ENCODE data around the gene SH3TC1. TPM values are rescaled to one million over a fixed set of nuclear protein-coding genes. Genes with fewer than 3 reads are reported as not detected.

SH3TC1 gene
- total and polyA plus RNA-seq, 4 donors = 6.5 to 34.6 (median 25.8) TPM

GRCh38 chr4:8212622-8213021 is 13.5 kb downstream of the SH3TC1 start:
- peaks cover 8 to 31% (median 14%) of the 10 kb centered on the region in 4 donors for H3K36me3 ChIP-seq (ENCODE audit: control insufficient read depth in 4 of 4, insufficient read depth in 3 of 4, low read depth in 1 of 4, low read length in 3 of 4)
- no peaks in the 10 kb centered on the region for H3K9me3 ChIP-seq (ENCODE audit: control insufficient read depth in 4 of 4, low read length in 3 of 4)
- no peak overlapping the region for H3K27ac ChIP-seq (ENCODE audit: low read depth in 1 of 2, low read length in 2 of 2)
- 97% methylated on average over 12 of the region's 12 CpGs for WGBS
- H3K4me1 ChIP-seq (ENCODE audit: control insufficient read depth in 4 of 4, insufficient read depth in 4 of 4, low read length in 3 of 4) = peaks cover 12 to 20% (median 16%) of the 10 kb centered on the region in 4 donors
- no peak overlapping the region for H3K4me3 ChIP-seq (ENCODE audit: low read depth in 1 of 3, low read length in 3 of 3)
- no peak overlapping the region for H3K9ac ChIP-seq (ENCODE audit: low read depth in 1 of 2, low read length in 2 of 2)
- no peaks in the 10 kb centered on the region for H3K27me3 ChIP-seq (ENCODE audit: control insufficient read depth in 4 of 4, insufficient read depth in 4 of 4, low read length in 3 of 4)
- DNase-seq (ENCODE audit: low spot score) = no peak
- TF ChIP-seq HNF4G (IDR thresholded peaks at IDR 0.05) (no peak), YY1 (IDR thresholded peaks at IDR 0.05) (no peak), SP1 (IDR thresholded peaks at IDR 0.05) (no peak), FOXA2 (IDR thresholded peaks at IDR 0.05) (no peak), RAD21 (IDR thresholded peaks at IDR 0.05) (no peak), NR2F2 (IDR thresholded peaks at IDR 0.05) (no peak), EGR1 (IDR thresholded peaks at IDR 0.05; ENCODE audit: low read depth in 2 of 2) (no peak), FOXA1 (IDR thresholded peaks at IDR 0.05) (no peak), JUND (IDR thresholded peaks at IDR 0.05) (no peak)
- TF ChIP-seq, protein P1, sequence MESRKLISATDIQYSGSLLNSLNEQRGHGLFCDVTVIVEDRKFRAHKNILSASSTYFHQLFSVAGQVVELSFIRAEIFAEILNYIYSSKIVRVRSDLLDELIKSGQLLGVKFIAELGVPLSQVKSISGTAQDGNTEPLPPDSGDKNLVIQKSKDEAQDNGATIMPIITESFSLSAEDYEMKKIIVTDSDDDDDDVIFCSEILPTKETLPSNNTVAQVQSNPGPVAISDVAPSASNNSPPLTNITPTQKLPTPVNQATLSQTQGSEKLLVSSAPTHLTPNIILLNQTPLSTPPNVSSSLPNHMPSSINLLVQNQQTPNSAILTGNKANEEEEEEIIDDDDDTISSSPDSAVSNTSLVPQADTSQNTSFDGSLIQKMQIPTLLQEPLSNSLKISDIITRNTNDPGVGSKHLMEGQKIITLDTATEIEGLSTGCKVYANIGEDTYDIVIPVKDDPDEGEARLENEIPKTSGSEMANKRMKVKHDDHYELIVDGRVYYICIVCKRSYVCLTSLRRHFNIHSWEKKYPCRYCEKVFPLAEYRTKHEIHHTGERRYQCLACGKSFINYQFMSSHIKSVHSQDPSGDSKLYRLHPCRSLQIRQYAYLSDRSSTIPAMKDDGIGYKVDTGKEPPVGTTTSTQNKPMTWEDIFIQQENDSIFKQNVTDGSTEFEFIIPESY (IDR thresholded peaks at IDR 0.05) = no peak
- TF ChIP-seq, protein P2, sequence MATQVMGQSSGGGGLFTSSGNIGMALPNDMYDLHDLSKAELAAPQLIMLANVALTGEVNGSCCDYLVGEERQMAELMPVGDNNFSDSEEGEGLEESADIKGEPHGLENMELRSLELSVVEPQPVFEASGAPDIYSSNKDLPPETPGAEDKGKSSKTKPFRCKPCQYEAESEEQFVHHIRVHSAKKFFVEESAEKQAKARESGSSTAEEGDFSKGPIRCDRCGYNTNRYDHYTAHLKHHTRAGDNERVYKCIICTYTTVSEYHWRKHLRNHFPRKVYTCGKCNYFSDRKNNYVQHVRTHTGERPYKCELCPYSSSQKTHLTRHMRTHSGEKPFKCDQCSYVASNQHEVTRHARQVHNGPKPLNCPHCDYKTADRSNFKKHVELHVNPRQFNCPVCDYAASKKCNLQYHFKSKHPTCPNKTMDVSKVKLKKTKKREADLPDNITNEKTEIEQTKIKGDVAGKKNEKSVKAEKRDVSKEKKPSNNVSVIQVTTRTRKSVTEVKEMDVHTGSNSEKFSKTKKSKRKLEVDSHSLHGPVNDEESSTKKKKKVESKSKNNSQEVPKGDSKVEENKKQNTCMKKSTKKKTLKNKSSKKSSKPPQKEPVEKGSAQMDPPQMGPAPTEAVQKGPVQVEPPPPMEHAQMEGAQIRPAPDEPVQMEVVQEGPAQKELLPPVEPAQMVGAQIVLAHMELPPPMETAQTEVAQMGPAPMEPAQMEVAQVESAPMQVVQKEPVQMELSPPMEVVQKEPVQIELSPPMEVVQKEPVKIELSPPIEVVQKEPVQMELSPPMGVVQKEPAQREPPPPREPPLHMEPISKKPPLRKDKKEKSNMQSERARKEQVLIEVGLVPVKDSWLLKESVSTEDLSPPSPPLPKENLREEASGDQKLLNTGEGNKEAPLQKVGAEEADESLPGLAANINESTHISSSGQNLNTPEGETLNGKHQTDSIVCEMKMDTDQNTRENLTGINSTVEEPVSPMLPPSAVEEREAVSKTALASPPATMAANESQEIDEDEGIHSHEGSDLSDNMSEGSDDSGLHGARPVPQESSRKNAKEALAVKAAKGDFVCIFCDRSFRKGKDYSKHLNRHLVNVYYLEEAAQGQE (IDR thresholded peaks at IDR 0.05) = no peak

GRCh38 chr4:8213121-8213520 is 14.0 kb downstream of the SH3TC1 start:
- H3K27me3 ChIP-seq (ENCODE audit: control insufficient read depth in 4 of 4, insufficient read depth in 4 of 4, low read length in 3 of 4) = no peaks in the 10 kb centered on the region
- peaks cover 8 to 28% (median 15%) of the 10 kb centered on the region in 4 donors for H3K36me3 ChIP-seq (ENCODE audit: control insufficient read depth in 4 of 4, insufficient read depth in 3 of 4, low read depth in 1 of 4, low read length in 3 of 4)
- H3K9me3 ChIP-seq (ENCODE audit: control insufficient read depth in 4 of 4, low read length in 3 of 4) = no peaks in the 10 kb centered on the region
- H3K4me3 ChIP-seq (ENCODE audit: low read depth in 1 of 3, low read length in 3 of 3) = no peak overlapping the region
- no peak overlapping the region for H3K27ac ChIP-seq (ENCODE audit: low read depth in 1 of 2, low read length in 2 of 2)
- 87% methylated on average over 7 of the region's 7 CpGs for WGBS
- no peak overlapping the region for H3K9ac ChIP-seq (ENCODE audit: low read depth in 1 of 2, low read length in 2 of 2)
- TF ChIP-seq SP1 (IDR thresholded peaks at IDR 0.05) (no peak), HNF4G (IDR thresholded peaks at IDR 0.05) (no peak), RAD21 (IDR thresholded peaks at IDR 0.05) (no peak), ATF3 (IDR thresholded peaks at IDR 0.05) (no peak), TAF1 (conservative IDR thresholded peaks at IDR 0.05) (no peak), NR2F2 (IDR thresholded peaks at IDR 0.05) (no peak), RXRA (IDR thresholded peaks at IDR 0.05) (no peak)
- TF ChIP-seq, protein P2 (IDR thresholded peaks at IDR 0.05) = no peak
- H3K4me1 ChIP-seq (ENCODE audit: control insufficient read depth in 4 of 4, insufficient read depth in 4 of 4, low read length in 3 of 4) = peaks cover 12 to 20% (median 16%) of the 10 kb centered on the region in 4 donors
- no peak for DNase-seq (ENCODE audit: low spot score)
